Nephron (organoid): ENCODE results near the gene DNAH3.
"Not testable (repeated sequence)": the region's sequence is repeated elsewhere in the genome, so short reads cannot be mapped to it uniquely, and the experiment has no call there.

Source experiments
- H3K27ac Mint-ChIP-seq, 3 experiments: 2 replicates each; pipeline ENCODE4 v1.8.0; 2020; ENCODE audit warnings: mixed read lengths in 3 of 3, mild to moderate bottlenecking in 2 of 3, moderate library complexity in 1 of 3
- H3K27me3 Mint-ChIP-seq: 2 replicates; pipeline ENCODE4 v1.8.0; 2021; ENCODE audit warnings: low read depth, mild to moderate bottlenecking, moderate library complexity, mixed read lengths
- H3K36me3 Mint-ChIP-seq: 2 replicates; pipeline ENCODE4 v1.8.0; 2020; ENCODE audit warnings: low read depth, mixed read lengths
- H3K4me1 Mint-ChIP-seq: 2 replicates; pipeline ENCODE4 v1.8.0; 2020; ENCODE audit warnings: mixed read lengths
- H3K4me3 Mint-ChIP-seq, 3 experiments: 2 replicates each; pipeline ENCODE4 v1.8.0; 2020; ENCODE audit warnings: mild to moderate bottlenecking in 3 of 3, mixed read lengths in 3 of 3, moderate library complexity in 2 of 3
- H3K9me3 Mint-ChIP-seq: 2 replicates; pipeline ENCODE4 v1.8.0; 2020; ENCODE audit warnings: mixed read lengths
- CTCF ChIP-seq, 3 experiments: fragments of 200-600 bp; sonication (generic); IDR thresholded peaks; one replicate each; pipeline ENCODE4 v1.5.0; 2021; ENCODE audit warnings: antibody characterized with exemption in 3 of 3; ENCODE audit not compliant: unreplicated experiment in 3 of 3

Gene DNAH3

GRCh38 chr16:20954574-20954973, 196.1 kb downstream of the DNAH3 start:
- no peaks in the 10 kb centered on the region for H3K9me3 Mint-ChIP-seq

GRCh38 chr16:20952139-20952920, 198.3 kb downstream of the DNAH3 start:
- no peak overlapping the region for H3K27ac Mint-ChIP-seq
- H3K36me3 Mint-ChIP-seq = no peaks in the 10 kb centered on the region
- H3K9me3 Mint-ChIP-seq = no peaks in the 10 kb centered on the region
- no peak for TF ChIP-seq CTCF (IDR thresholded peaks at IDR 0.05; ENCODE audit: unreplicated experiment in 3 of 3)
- no peak overlapping the region for H3K4me3 Mint-ChIP-seq
- no peaks in the 10 kb centered on the region for H3K27me3 Mint-ChIP-seq
- no peaks in the 10 kb centered on the region for H3K4me1 Mint-ChIP-seq

More at GRCh38 chr16:20954574-20954973, 196.1 kb downstream of the DNAH3 start:
- Mint-ChIP-seq H3K4me1 (no peaks in the 10 kb centered on the region), H3K27me3 (no peaks in the 10 kb centered on the region), H3K36me3 (no peaks in the 10 kb centered on the region), H3K4me3 (no peak overlapping the region), H3K27ac (no peak overlapping the region)
- no peak for TF ChIP-seq CTCF (IDR thresholded peaks at IDR 0.05; ENCODE audit: unreplicated experiment in 3 of 3)

- Mint-ChIP-seq H3K4me1 (no peaks in the 10 kb centered on the region), H3K4me3 (no peak overlapping the region), H3K27ac (no peak overlapping the region), H3K27me3 (no peaks in the 10 kb centered on the region), H3K9me3 (no peaks in the 10 kb centered on the region), H3K36me3 (no peaks in the 10 kb centered on the region)
- no peak for TF ChIP-seq CTCF (IDR thresholded peaks at IDR 0.05; ENCODE audit: unreplicated experiment in 3 of 3)
Measured at GRCh38 chr16:20950294-20950693, 200.4 kb downstream of the DNAH3 start.

- TF ChIP-seq CTCF (IDR thresholded peaks at IDR 0.05; ENCODE audit: unreplicated experiment in 3 of 3) = no peak
- H3K9me3 Mint-ChIP-seq = no peaks in the 10 kb centered on the region
- H3K4me1 Mint-ChIP-seq = no peaks in the 10 kb centered on the region
- no peaks in the 10 kb centered on the region for H3K36me3 Mint-ChIP-seq
- H3K4me3 Mint-ChIP-seq = no peak overlapping the region
- no peaks in the 10 kb centered on the region for H3K27me3 Mint-ChIP-seq
- H3K27ac Mint-ChIP-seq = no peak overlapping the region
Measured at GRCh38 chr16:20949660-20950059, 201.0 kb downstream of the DNAH3 start.

- Mint-ChIP-seq H3K4me1 (no peaks in the 10 kb centered on the region), H3K27me3 (no peaks in the 10 kb centered on the region), H3K36me3 (no peaks in the 10 kb centered on the region), H3K4me3 (no peak overlapping the region), H3K9me3 (no peaks in the 10 kb centered on the region), H3K27ac (no peak overlapping the region)
- TF ChIP-seq CTCF (IDR thresholded peaks at IDR 0.05; ENCODE audit: unreplicated experiment in 3 of 3) = no peak
Measured at GRCh38 chr16:20948444-20948843, 202.2 kb downstream of the DNAH3 start.

GRCh38 chr16:20946015-20946629, 204.5 kb downstream of the DNAH3 start:
- H3K27me3 Mint-ChIP-seq = no peaks in the 10 kb centered on the region
- TF ChIP-seq CTCF (IDR thresholded peaks at IDR 0.05; ENCODE audit: unreplicated experiment in 3 of 3) = no peak
- no peak overlapping the region for H3K4me3 Mint-ChIP-seq
- no peak overlapping the region for H3K27ac Mint-ChIP-seq
- no peaks in the 10 kb centered on the region for H3K4me1 Mint-ChIP-seq
- no peaks in the 10 kb centered on the region for H3K36me3 Mint-ChIP-seq
- H3K9me3 Mint-ChIP-seq = no peaks in the 10 kb centered on the region

- H3K4me3 Mint-ChIP-seq, H3K27me3 Mint-ChIP-seq, H3K4me1 Mint-ChIP-seq, H3K36me3 Mint-ChIP-seq, H3K27ac Mint-ChIP-seq, H3K9me3 Mint-ChIP-seq: not testable (repeated sequence)
Measured at GRCh38 chr16:20945575-20945875, 205.1 kb downstream of the DNAH3 start.
